HepG2 (cell line): ENCODE measurements around the gene NEDD4L. TPM values are rescaled to one million over a fixed set of nuclear protein-coding genes. Genes with fewer than 3 reads are reported as not detected.

ENCODE experiments used
- DR1 ChIP-seq: sonication (generic); formaldehyde crosslinking; IDR thresholded peaks from 2 replicates; pipeline ENCODE4 v1.8.0; 2021; ENCODE audit warnings: mild to moderate bottlenecking, missing genetic modification reagents, inconsistent platforms
- ESRRA ChIP-seq: sonication (generic); formaldehyde crosslinking; IDR thresholded peaks from 2 replicates; pipeline ENCODE4 v1.5.1; 2020; ENCODE audit warnings: mild to moderate bottlenecking, low read depth, missing genetic modification reagents
- HOXD1 ChIP-seq: sonication (generic); formaldehyde crosslinking; IDR thresholded peaks from 2 replicates; pipeline ENCODE4 v1.5.0; 2020; ENCODE audit warnings: missing genetic modification reagents
- KDM5A ChIP-seq: fragments of 200-600 bp; sonication (generic); IDR thresholded peaks from 2 replicates; pipeline ENCODE4 v1.7.0; 2018; ENCODE audit warnings: antibody characterized with exemption, mild to moderate bottlenecking, low read length, borderline replicate concordance
- MED8 ChIP-seq: sonication (generic); formaldehyde crosslinking; IDR thresholded peaks from 2 replicates; pipeline ENCODE4 v1.8.1; 2023; ENCODE audit warnings: mild to moderate bottlenecking, missing genetic modification reagents; ENCODE audit not compliant: insufficient replicate concordance
- RBAK ChIP-seq: sonication (generic); formaldehyde crosslinking; IDR thresholded peaks from 2 replicates; pipeline ENCODE4 v1.5.1; 2020; ENCODE audit warnings: mild to moderate bottlenecking, missing genetic modification reagents
- TARDBP ChIP-seq: sonication (generic); formaldehyde crosslinking; IDR thresholded peaks from 2 replicates; pipeline ENCODE4 v1.8.0; 2022; ENCODE audit warnings: mild to moderate bottlenecking, missing genetic modification reagents
- ZBTB20 ChIP-seq: sonication (generic); formaldehyde crosslinking; IDR thresholded peaks from 2 replicates; pipeline ENCODE4 v1.8.1; 2023; ENCODE audit warnings: missing genetic modification reagents, low read depth, mild to moderate bottlenecking, borderline replicate concordance
- ZMYM3 ChIP-seq: sonication (generic); formaldehyde crosslinking; IDR thresholded peaks from 2 replicates; pipeline ENCODE4 v1.5.1; 2020; ENCODE audit warnings: mild to moderate bottlenecking, missing genetic modification reagents
- ZNF225 ChIP-seq: sonication (generic); formaldehyde crosslinking; IDR thresholded peaks from 2 replicates; pipeline ENCODE4 v1.4.0; 2020; ENCODE audit warnings: mild to moderate bottlenecking, missing genetic modification reagents
- ZNF317 ChIP-seq: sonication (generic); formaldehyde crosslinking; IDR thresholded peaks from 2 replicates; pipeline ENCODE4 v1.5.0; 2020; ENCODE audit warnings: mild to moderate bottlenecking, missing genetic modification reagents
- ZNF354B ChIP-seq: sonication (generic); formaldehyde crosslinking; IDR thresholded peaks from 2 replicates; pipeline ENCODE4 v1.8.0; 2022; ENCODE audit warnings: mild to moderate bottlenecking, missing genetic modification reagents
- ZNF383 ChIP-seq: sonication (generic); formaldehyde crosslinking; IDR thresholded peaks from 2 replicates; pipeline ENCODE4 v1.4.0; 2020; ENCODE audit warnings: missing genetic modification reagents, mild to moderate bottlenecking, borderline replicate concordance
- ZNF607 ChIP-seq: sonication (generic); formaldehyde crosslinking; IDR thresholded peaks from 2 replicates; pipeline ENCODE4 v1.5.1; 2020; ENCODE audit warnings: missing genetic modification reagents, mild to moderate bottlenecking, borderline replicate concordance
- ZNF776 ChIP-seq: sonication (generic); formaldehyde crosslinking; IDR thresholded peaks from 2 replicates; pipeline ENCODE4 v1.4.0; 2020; ENCODE audit warnings: mild to moderate bottlenecking, missing genetic modification reagents
- polyA plus RNA-seq, 8 experiments: library from polyadenylated mRNA; depleted of rRNA in 3 of 8; stranded (reverse) in 7 of 8; unstranded in 1 of 8; fragments of >200 nt; fragmentation: Illumina TruSeq in 4 of 8; extraction: Trizol in 4 of 8; gene quantifications; 2 replicates each; pipeline versions ENCODE4 v1.2.1 to v1.2.3, GENCODE V29; 2011 to 2016; ENCODE audit warnings: low read depth in 4 of 8, missing spikeins in 1 of 8, mixed read lengths in 1 of 8; ENCODE audit not compliant: insufficient read depth in 1 of 8
- total RNA-seq, 5 experiments: library from RNA; depleted of rRNA; stranded (reverse); fragments of >200 nt; fragmentation: Illumina TruSeq; extraction: Trizol; gene quantifications; 2 replicates each; pipeline ENCODE4 v1.2.3, GENCODE V29; 2016; ENCODE audit warnings: low read depth in 1 of 5
- TF ChIP-seq, protein P1 (sequence below), 2 experiments: sonication (generic) in 1 of 2; formaldehyde crosslinking in 1 of 2; IDR thresholded peaks; 2 replicates each; pipeline versions ENCODE4 v1.4.0 to v1.6.1; 2016 to 2020; ENCODE audit warnings: borderline replicate concordance in 1 of 2, low read depth in 1 of 2, mild to moderate bottlenecking in 1 of 2, missing genetic modification reagents in 1 of 2
- TF ChIP-seq, protein P2 (sequence below): sonication (generic); formaldehyde crosslinking; IDR thresholded peaks from 2 replicates; pipeline ENCODE4 v1.4.0; 2020; ENCODE audit warnings: missing genetic modification reagents
- TF ChIP-seq, protein P3 (sequence below): sonication (generic); formaldehyde crosslinking; IDR thresholded peaks from 2 replicates; pipeline ENCODE4 v1.5.0; 2020; ENCODE audit warnings: missing genetic modification reagents
- TF ChIP-seq, protein P4 (sequence below): sonication (generic); formaldehyde crosslinking; conservative IDR thresholded peaks from 2 replicates; pipeline ENCODE4 v1.4.0; 2020; ENCODE audit warnings: missing genetic modification reagents
- TF ChIP-seq, protein P5 (sequence below): sonication (generic); formaldehyde crosslinking; IDR thresholded peaks from 2 replicates; pipeline ENCODE4 v1.9.0; 2021; ENCODE audit warnings: missing genetic modification reagents, borderline replicate concordance

NEDD4L gene
- total and polyA plus RNA-seq, 2 of the 13 experiments (the other 11 are each of a cell fraction or from before 2014, with no cell fraction given) = 168 to 390 TPM

DNA sequence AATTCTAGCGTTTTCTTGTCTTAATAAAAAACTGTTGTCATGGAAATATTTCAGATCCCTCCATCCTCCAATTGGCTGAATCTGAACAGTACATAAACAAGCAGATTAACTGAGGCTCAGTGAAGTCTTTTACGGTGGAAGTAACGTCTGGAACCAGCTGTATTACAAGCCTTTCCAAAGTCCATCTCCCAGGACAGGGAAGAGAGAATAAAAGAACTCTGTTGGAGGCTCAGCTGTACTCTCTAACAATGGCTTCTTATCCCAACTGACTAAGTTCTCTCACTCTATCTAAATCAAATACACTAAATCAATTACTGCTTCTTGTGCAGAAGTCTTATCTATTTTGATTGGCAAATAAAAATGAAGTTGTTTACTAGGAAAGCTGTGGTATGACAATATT lies 19.9 kb upstream of the NEDD4L start (continued):
- TF ChIP-seq KDM5A = no peak
- TF ChIP-seq, protein P1, sequence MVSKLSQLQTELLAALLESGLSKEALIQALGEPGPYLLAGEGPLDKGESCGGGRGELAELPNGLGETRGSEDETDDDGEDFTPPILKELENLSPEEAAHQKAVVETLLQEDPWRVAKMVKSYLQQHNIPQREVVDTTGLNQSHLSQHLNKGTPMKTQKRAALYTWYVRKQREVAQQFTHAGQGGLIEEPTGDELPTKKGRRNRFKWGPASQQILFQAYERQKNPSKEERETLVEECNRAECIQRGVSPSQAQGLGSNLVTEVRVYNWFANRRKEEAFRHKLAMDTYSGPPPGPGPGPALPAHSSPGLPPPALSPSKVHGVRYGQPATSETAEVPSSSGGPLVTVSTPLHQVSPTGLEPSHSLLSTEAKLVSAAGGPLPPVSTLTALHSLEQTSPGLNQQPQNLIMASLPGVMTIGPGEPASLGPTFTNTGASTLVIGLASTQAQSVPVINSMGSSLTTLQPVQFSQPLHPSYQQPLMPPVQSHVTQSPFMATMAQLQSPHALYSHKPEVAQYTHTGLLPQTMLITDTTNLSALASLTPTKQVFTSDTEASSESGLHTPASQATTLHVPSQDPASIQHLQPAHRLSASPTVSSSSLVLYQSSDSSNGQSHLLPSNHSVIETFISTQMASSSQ (IDR thresholded peaks at IDR 0.05; ENCODE audit: low read depth) = no peak
- TF ChIP-seq, protein P1 (CRISPR knock-in tag; IDR thresholded peaks at IDR 0.05; ENCODE audit: borderline replicate concordance) = peak; percentile 75; the same call in 1 of the 2 replicates
- no peak for TF ChIP-seq ZNF317 (CRISPR knock-in tag)
- TF ChIP-seq ESRRA = no peak
- TF ChIP-seq ZNF776 (CRISPR knock-in tag) = no peak
- no peak for TF ChIP-seq ZNF354B (CRISPR knock-in tag)
- peak; percentile 56; the same call in 1 of the 2 replicates for TF ChIP-seq TARDBP (CRISPR knock-in tag)
- no peak for TF ChIP-seq ZNF607 (CRISPR knock-in tag)
- TF ChIP-seq RBAK = no peak
- no peak for TF ChIP-seq DR1 (CRISPR knock-in tag)
- TF ChIP-seq, protein P2, sequence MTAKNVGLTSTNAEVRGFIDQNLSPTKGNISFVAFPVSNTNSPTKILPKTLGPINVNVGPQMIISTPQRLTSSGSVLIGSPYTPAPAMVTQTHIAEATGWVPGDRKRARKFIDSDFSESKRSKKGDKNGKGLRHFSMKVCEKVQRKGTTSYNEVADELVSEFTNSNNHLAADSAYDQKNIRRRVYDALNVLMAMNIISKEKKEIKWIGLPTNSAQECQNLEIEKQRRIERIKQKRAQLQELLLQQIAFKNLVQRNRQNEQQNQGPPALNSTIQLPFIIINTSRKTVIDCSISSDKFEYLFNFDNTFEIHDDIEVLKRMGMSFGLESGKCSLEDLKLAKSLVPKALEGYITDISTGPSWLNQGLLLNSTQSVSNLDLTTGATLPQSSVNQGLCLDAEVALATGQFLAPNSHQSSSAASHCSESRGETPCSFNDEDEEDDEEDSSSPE (CRISPR knock-in tag) = no peak; the same call in 1 of the 2 replicates
- TF ChIP-seq ZNF225 (CRISPR knock-in tag) = no peak
- TF ChIP-seq ZNF383 (CRISPR knock-in tag) = no peak
- no peak for TF ChIP-seq ZBTB20
- TF ChIP-seq ZMYM3 (CRISPR knock-in tag) = no peak; the same call in 1 of the 2 replicates
- TF ChIP-seq, protein P3, sequence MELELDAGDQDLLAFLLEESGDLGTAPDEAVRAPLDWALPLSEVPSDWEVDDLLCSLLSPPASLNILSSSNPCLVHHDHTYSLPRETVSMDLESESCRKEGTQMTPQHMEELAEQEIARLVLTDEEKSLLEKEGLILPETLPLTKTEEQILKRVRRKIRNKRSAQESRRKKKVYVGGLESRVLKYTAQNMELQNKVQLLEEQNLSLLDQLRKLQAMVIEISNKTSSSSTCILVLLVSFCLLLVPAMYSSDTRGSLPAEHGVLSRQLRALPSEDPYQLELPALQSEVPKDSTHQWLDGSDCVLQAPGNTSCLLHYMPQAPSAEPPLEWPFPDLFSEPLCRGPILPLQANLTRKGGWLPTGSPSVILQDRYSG (CRISPR knock-in tag) = no peak
- TF ChIP-seq, protein P4, sequence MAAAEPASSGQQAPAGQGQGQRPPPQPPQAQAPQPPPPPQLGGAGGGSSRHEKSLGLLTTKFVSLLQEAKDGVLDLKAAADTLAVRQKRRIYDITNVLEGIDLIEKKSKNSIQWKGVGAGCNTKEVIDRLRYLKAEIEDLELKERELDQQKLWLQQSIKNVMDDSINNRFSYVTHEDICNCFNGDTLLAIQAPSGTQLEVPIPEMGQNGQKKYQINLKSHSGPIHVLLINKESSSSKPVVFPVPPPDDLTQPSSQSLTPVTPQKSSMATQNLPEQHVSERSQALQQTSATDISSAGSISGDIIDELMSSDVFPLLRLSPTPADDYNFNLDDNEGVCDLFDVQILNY (CRISPR knock-in tag) = no peak
- TF ChIP-seq HOXD1 = no peak
- TF ChIP-seq, protein P5, sequence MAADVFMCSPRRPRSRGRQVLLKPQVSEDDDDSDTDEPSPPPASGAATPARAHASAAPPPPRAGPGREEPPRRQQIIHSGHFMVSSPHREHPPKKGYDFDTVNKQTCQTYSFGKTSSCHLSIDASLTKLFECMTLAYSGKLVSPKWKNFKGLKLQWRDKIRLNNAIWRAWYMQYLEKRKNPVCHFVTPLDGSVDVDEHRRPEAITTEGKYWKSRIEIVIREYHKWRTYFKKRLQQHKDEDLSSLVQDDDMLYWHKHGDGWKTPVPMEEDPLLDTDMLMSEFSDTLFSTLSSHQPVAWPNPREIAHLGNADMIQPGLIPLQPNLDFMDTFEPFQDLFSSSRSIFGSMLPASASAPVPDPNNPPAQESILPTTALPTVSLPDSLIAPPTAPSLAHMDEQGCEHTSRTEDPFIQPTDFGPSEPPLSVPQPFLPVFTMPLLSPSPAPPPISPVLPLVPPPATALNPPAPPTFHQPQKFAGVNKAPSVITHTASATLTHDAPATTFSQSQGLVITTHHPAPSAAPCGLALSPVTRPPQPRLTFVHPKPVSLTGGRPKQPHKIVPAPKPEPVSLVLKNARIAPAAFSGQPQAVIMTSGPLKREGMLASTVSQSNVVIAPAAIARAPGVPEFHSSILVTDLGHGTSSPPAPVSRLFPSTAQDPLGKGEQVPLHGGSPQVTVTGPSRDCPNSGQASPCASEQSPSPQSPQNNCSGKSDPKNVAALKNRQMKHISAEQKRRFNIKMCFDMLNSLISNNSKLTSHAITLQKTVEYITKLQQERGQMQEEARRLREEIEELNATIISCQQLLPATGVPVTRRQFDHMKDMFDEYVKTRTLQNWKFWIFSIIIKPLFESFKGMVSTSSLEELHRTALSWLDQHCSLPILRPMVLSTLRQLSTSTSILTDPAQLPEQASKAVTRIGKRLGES (CRISPR knock-in tag) = no peak
- TF ChIP-seq MED8 (CRISPR knock-in tag) = no peak
